Measurements from ENCODE around the gene MYL10. TPM values are rescaled to one million over a fixed set of nuclear protein-coding genes. Genes with fewer than 3 reads are reported as not detected.
"Not testable (repeated sequence)": the region's sequence is repeated elsewhere in the genome, so short reads cannot be mapped to it uniquely, and the experiment has no call there.

The MYL10 gene
- total RNA-seq, 1 experiment from 2014 or later: not detected

- Mint-ChIP-seq H3K27me3 (ENCODE audit: unreplicated experiment) (no peaks in the 10 kb centered on the region), H3K36me3 (ENCODE audit: insufficient read depth, unreplicated experiment) (peaks cover 6% of the 10 kb centered on the region), H3K4me3 (ENCODE audit: low read depth, unreplicated experiment) (no peak overlapping the region), H3K27ac (ENCODE audit: unreplicated experiment) (no peak overlapping the region), H3K4me1 (ENCODE audit: low read depth, unreplicated experiment) (peaks cover 14% of the 10 kb centered on the region), H3K9me3 (ENCODE audit: low read depth, unreplicated experiment) (no peaks in the 10 kb centered on the region)
- TF ChIP-seq CTCF (IDR thresholded peaks at IDR 0.05; ENCODE audit: unreplicated experiment): no peak
- no TSS peak for BruUV-seq (replicated peaks)
- CTCF ChIA-PET: interaction anchor here (0.8 kb wide), 1 partner anchor 10 kb away, joined by 3 read pairs; no protein-coding TSS in a partner anchor
- intact Hi-C loops (cut with micrococcal nuclease; ENCODE audit: unreplicated experiment): loop anchor here (10.0 kb wide), 2 partner anchors 76 to 626 kb away; no protein-coding TSS in a partner anchor
- peak; percentile 77 for DNase-seq
Measured at GRCh38 chr7:101608772-101609713, 20.1 kb downstream of the MYL10 start.

- no peak overlapping the region for H3K4me3 Mint-ChIP-seq (ENCODE audit: low read depth, unreplicated experiment)
- no peak for DNase-seq
- H3K4me1 Mint-ChIP-seq (ENCODE audit: low read depth, unreplicated experiment): peaks cover 14% of the 10 kb centered on the region
- intact Hi-C loops (cut with micrococcal nuclease; ENCODE audit: unreplicated experiment): loop anchor here (10.0 kb wide), 2 partner anchors 78 to 628 kb away; no protein-coding TSS in a partner anchor
- H3K9me3 Mint-ChIP-seq (ENCODE audit: low read depth, unreplicated experiment): no peaks in the 10 kb centered on the region
- CTCF ChIA-PET: no interaction called here
- H3K36me3 Mint-ChIP-seq (ENCODE audit: insufficient read depth, unreplicated experiment): peaks cover 6% of the 10 kb centered on the region
- BruUV-seq (replicated peaks): no TSS peak
- H3K27ac Mint-ChIP-seq (ENCODE audit: unreplicated experiment): no peak overlapping the region
- TF ChIP-seq CTCF (IDR thresholded peaks at IDR 0.05; ENCODE audit: unreplicated experiment): no peak
- H3K27me3 Mint-ChIP-seq (ENCODE audit: unreplicated experiment): no peaks in the 10 kb centered on the region
Measured at GRCh38 chr7:101606498-101606923, 22.6 kb downstream of the MYL10 start.

- intact Hi-C loops (cut with micrococcal nuclease; ENCODE audit: unreplicated experiment): loop anchor here (10.0 kb wide), 2 partner anchors 79 to 629 kb away; no protein-coding TSS in a partner anchor
- Mint-ChIP-seq H3K27me3 (ENCODE audit: unreplicated experiment) (no peaks in the 10 kb centered on the region), H3K27ac (ENCODE audit: unreplicated experiment) (no peak overlapping the region), H3K4me1 (ENCODE audit: low read depth, unreplicated experiment) (peaks cover 14% of the 10 kb centered on the region), H3K4me3 (ENCODE audit: low read depth, unreplicated experiment) (no peak overlapping the region), H3K9me3 (ENCODE audit: low read depth, unreplicated experiment) (no peaks in the 10 kb centered on the region), H3K36me3 (ENCODE audit: insufficient read depth, unreplicated experiment) (peaks cover 6% of the 10 kb centered on the region)
- no TSS peak for BruUV-seq (replicated peaks)
- DNase-seq: no peak
- TF ChIP-seq CTCF (IDR thresholded peaks at IDR 0.05; ENCODE audit: unreplicated experiment): no peak
- CTCF ChIA-PET: interaction anchor here (0.6 kb wide), 1 partner anchor 17 kb away, joined by 5 read pairs; no protein-coding TSS in a partner anchor
Measured at GRCh38 chr7:101605611-101606497, 23.2 kb downstream of the MYL10 start.

GRCh38 chr7:101604934-101605332, 24.2 kb downstream of the MYL10 start:
- H3K36me3 Mint-ChIP-seq (ENCODE audit: insufficient read depth, unreplicated experiment); BruUV-seq (replicated peaks); H3K27ac Mint-ChIP-seq (ENCODE audit: unreplicated experiment); H3K4me3 Mint-ChIP-seq (ENCODE audit: low read depth, unreplicated experiment); H3K9me3 Mint-ChIP-seq (ENCODE audit: low read depth, unreplicated experiment); DNase-seq; CTCF ChIA-PET; H3K27me3 Mint-ChIP-seq (ENCODE audit: unreplicated experiment): not testable (repeated sequence)
- intact Hi-C loops (cut with micrococcal nuclease; ENCODE audit: unreplicated experiment): loop anchor here (10.0 kb wide), 2 partner anchors 80 to 630 kb away; no protein-coding TSS in a partner anchor
- peaks cover 12% of the 10 kb centered on the region for H3K4me1 Mint-ChIP-seq (ENCODE audit: low read depth, unreplicated experiment)
